NCI-H2029 (cell line): Measurements from ENCODE around the gene NCAPD3.
"Not testable (repeated sequence)": the region's sequence is repeated elsewhere in the genome, so short reads cannot be mapped to it uniquely, and the experiment has no call there.

Experiments used
- DNase-seq: peaks from one replicate; lab custom pipeline; 2025; lab: John Stamatoyannopoulos, UW

Gene NCAPD3

GRCh38 chr11:134226806-134227325 is 3.1 kb upstream of the NCAPD3 start:
- no peak for DNase-seq

- peak; percentile 42 for DNase-seq
Observed at GRCh38 chr11:134224710-134225664, 1.2 kb upstream of the NCAPD3 start.

DNA sequence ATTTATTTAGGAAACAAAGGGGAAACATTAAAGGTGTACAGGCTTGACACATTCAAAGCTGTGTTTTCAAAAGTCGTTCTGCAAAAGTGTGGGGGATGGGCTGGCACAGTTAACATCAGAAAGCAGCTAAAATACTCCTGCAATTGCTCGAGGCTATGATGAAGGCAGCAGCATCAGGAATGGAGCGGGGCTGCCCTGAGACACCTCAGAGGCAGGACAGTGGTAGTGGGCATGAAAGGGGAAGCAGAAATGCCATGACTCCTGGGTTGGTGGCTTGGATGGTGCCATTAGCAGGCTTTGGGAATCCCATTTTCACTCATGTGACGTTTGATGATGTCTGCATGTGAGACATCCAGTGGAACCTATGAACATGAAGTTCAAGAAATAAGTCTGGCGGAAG is 646 bp downstream of the NCAPD3 start:
- no peak for DNase-seq

- DNase-seq = no peak
Observed at GRCh38 chr11:134216816-134217215, 7.0 kb downstream of the NCAPD3 start.

GRCh38 chr11:134215836-134216235 is 7.9 kb downstream of the NCAPD3 start:
- no peak for DNase-seq

GRCh38 chr11:134207538-134208239 is 16.1 kb downstream of the NCAPD3 start:
- DNase-seq = no peak

- no peak for DNase-seq
Observed at GRCh38 chr11:134206185-134206584, 17.6 kb downstream of the NCAPD3 start.

DNA sequence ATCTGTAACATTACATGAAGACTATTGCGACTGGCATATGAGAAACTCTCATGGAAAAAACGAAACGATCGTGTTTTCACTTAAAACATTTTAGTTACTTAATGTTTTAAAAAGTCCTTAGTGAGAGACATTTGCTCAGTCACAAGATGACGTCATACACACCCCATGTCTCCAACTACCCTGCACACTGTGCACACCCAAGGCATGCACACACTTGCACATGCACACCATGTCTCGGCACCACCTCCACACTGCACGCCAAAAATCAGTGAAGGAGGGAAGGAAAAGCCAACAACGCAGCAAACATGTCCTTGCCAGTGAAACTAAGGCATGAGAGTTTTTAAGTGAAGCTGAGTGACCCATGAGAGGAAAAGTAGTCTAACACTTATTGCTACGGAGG is 18.0 kb downstream of the NCAPD3 start:
- no peak for DNase-seq

GRCh38 chr11:134202661-134203060 is 21.1 kb downstream of the NCAPD3 start:
- DNase-seq = no peak

GRCh38 chr11:134200688-134201087 is 23.1 kb downstream of the NCAPD3 start:
- DNase-seq = no peak

GRCh38 chr11:134199531-134199930 is 24.2 kb downstream of the NCAPD3 start:
- DNase-seq = no peak

DNA sequence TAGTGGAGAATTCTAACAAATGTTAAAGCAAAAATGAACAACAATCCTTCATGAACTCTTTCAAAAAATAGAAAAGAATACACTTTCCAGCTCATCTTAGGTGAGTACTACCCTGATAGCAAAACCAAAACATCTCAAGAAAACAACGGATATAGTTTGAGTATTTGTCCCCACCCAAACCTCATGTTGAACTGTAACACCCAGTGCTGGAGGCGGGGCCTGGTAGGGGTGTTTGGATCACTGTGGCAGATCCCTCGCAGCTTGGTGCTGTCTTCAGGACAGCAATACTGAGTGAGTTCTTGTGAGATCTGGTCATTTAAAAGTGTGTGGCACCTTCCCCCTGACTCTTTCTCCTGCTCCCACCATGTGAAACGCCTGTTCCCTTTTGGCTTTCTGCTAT is 27.0 kb downstream of the NCAPD3 start:
- no peak for DNase-seq

DNA sequence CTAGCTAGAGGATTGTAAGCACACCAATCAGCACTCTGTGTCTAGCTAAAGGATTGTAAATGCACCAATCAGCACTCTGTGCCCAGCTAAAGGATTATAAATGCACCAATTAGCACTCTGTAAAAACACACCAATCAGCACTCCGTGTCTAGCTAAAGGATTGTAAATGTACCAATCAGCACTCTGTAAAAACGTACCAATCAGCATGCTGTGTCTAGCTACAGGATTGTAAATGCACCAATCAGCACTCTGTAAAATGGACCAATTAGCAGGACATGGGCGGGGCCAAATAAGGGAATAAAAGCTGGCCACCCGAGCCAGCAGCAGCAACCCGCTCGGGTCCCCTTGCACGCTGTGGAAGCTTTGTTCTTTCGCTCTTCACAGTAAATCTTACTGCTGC is 35.7 kb downstream of the NCAPD3 start:
- DNase-seq = not testable (repeated sequence)

DNA sequence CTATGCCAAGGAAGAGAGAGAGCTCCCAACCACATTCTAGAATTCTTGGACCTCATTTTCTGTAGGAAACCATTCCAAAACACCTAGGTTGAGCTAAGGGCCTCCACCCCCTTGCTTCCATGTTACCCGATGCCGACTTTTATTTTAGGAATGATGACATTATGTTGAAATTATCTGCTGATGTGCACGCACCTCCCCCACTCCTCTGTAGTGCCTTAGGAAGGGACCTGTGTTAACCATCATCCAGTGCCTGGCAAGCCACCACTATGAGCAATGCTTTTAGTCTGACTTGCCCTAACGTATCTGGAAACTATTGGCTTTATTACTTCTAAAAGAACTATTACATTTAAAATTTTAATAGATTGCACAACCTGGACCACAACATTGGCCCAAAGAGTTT is 42.1 kb downstream of the NCAPD3 start:
- no peak for DNase-seq

- DNase-seq = no peak
Observed at GRCh38 chr11:134178032-134178674, 45.6 kb downstream of the NCAPD3 start.

- DNase-seq = no peak
Observed at GRCh38 chr11:134176284-134176683, 47.5 kb downstream of the NCAPD3 start.

GRCh38 chr11:134173296-134173695 is 50.5 kb downstream of the NCAPD3 start:
- DNase-seq = no peak

GRCh38 chr11:134171951-134172350 is 51.8 kb downstream of the NCAPD3 start:
- DNase-seq = no peak

DNA sequence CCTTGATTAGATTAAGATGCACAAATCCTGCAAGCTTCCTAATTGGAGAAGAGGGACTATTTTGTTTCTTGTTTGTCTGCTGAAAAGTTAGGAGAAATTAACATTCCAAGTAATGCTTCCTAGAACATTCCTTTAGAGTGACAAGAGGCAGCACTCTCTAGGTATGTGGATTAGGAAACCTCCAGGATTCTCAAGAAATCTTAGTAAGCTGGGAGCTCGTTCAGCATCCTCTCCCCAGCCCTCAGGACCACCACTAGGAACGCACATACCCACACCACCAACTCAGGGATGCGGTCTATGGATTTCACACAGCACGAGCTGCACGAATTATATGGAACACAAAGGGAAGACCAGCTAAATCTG is 52.9 kb downstream of the NCAPD3 start:
- DNase-seq = no peak

- DNase-seq = no peak
Observed at GRCh38 chr11:134170177-134170918, 53.4 kb downstream of the NCAPD3 start.

- DNase-seq = no peak
Observed at GRCh38 chr11:134164490-134165370, 59.0 kb downstream of the NCAPD3 start.
